IMR-90 (cell line): Measurements from ENCODE around the gene AGPAT1.

Source experiments
- MXI1 ChIP-seq: IDR thresholded peaks from 2 replicates; pipeline ENCODE4 v1.6.1; 2012; ENCODE audit warnings: low read depth, mild to moderate bottlenecking, low read length, moderate library complexity, borderline replicate concordance
- TF ChIP-seq, protein P1 (sequence below): conservative IDR thresholded peaks from 2 replicates; pipeline ENCODE4 v1.5.1; 2012; ENCODE audit warnings: mild to moderate bottlenecking, low read depth, low read length, improper control_type of control experiment

DNA sequence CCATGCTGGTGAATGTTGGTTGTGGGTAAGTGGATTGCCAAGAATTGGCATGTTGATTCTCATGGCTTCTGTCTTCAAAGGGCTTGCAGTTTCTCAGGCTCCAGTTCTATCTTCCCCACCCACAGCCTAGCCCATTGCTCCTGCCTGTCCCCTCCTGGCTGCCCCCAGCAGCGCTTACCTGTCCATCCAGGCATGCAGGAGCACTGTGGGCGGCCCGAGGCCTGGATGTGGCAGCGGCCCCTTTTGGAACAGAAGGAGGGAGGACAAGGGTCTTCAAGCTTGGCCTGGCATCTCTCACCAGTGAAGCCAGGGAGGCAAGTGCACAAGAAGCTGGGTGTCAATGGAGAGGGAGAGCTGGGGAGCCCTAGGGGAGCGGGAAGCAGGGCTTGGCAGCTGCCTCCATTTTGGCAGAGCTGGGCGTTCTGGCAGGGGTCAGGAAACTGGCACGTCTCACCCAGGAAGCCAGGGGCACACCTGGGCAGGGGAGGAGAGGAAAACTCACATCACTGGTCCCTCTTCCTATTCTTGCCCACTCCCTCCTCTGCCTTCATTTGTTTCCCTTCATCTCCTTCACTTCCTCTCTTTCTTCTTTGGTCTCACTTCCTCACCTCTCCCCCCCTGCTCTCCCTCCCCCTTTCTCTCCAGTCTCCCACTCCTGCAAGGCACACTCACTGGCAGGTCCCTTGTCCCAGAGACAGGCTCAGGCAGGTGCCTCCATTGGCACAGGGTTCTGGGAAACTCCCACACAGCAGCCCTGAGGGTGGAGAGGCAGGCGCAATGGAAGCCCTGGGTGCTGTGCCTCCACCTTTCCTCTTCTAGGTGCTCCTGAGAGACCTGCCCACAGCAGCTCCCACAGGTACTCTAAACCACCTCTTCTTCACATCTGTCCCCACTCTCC, 46.7 kb upstream of the AGPAT1 start:
- TF ChIP-seq, protein P1, sequence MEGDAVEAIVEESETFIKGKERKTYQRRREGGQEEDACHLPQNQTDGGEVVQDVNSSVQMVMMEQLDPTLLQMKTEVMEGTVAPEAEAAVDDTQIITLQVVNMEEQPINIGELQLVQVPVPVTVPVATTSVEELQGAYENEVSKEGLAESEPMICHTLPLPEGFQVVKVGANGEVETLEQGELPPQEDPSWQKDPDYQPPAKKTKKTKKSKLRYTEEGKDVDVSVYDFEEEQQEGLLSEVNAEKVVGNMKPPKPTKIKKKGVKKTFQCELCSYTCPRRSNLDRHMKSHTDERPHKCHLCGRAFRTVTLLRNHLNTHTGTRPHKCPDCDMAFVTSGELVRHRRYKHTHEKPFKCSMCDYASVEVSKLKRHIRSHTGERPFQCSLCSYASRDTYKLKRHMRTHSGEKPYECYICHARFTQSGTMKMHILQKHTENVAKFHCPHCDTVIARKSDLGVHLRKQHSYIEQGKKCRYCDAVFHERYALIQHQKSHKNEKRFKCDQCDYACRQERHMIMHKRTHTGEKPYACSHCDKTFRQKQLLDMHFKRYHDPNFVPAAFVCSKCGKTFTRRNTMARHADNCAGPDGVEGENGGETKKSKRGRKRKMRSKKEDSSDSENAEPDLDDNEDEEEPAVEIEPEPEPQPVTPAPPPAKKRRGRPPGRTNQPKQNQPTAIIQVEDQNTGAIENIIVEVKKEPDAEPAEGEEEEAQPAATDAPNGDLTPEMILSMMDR = no peak
- no peak for TF ChIP-seq MXI1
